Spleen (tissue), 11 donors: ENCODE results near the gene ZFP91. TPM values are rescaled to one million over a fixed set of nuclear protein-coding genes. Genes with fewer than 3 reads are reported as not detected.

ENCODE experiments used
- DNase-seq: peaks from one replicate; pipeline ENCODE4 v3.0.0-alpha.2; 2020
- H3K27ac ChIP-seq, 8 donors: fragments of 200-600 bp; sonication (generic) in 7 of 8; 1 replicate in 4 of 8; 2 replicates in 4 of 8; pipeline versions ENCODE4 v1.5.0 to v1.8.0; 2016 to 2021; ENCODE audit warnings: inconsistent platforms in 4 of 8, mild to moderate bottlenecking in 4 of 8, moderate library complexity in 1 of 8
- H3K27me3 ChIP-seq, 7 donors: fragments of 200-600 bp; sonication (generic) in 6 of 7; replicated peaks in 1 of 7; 1 replicate in 4 of 7; 2 replicates in 3 of 7; pipeline versions ENCODE4 v1.5.0 to v1.8.0; 2016 to 2021; ENCODE audit warnings: inconsistent platforms in 3 of 7, mild to moderate bottlenecking in 1 of 7
- H3K36me3 ChIP-seq, 6 donors: fragments of 200-600 bp; sonication (generic) in 5 of 6; 1 replicate in 4 of 6; 2 replicates in 2 of 6; pipeline versions ENCODE4 v1.5.0 to v1.8.0; 2016 to 2021; ENCODE audit warnings: inconsistent platforms in 2 of 6
- H3K4me1 ChIP-seq, 6 donors: fragments of 200-600 bp; sonication (generic) in 5 of 6; 1 replicate in 3 of 6; 2 replicates in 3 of 6; pipeline versions ENCODE4 v1.5.0 to v1.8.0; 2016 to 2021; ENCODE audit warnings: inconsistent platforms in 3 of 6
- H3K4me3 ChIP-seq, 8 donors: fragments of 200-600 bp; sonication (generic) in 7 of 8; 1 replicate in 4 of 8; 2 replicates in 4 of 8; pipeline versions ENCODE4 v1.5.0 to v1.8.0; 2016 to 2021; ENCODE audit warnings: inconsistent platforms in 4 of 8, mild to moderate bottlenecking in 4 of 8, moderate library complexity in 2 of 8
- H3K9me3 ChIP-seq, 8 donors: fragments of 200-600 bp; sonication (generic) in 7 of 8; 1 replicate in 4 of 8; 2 replicates in 4 of 8; pipeline versions ENCODE4 v1.5.0 to v1.8.0; 2016 to 2021; ENCODE audit warnings: inconsistent platforms in 4 of 8
- CTCF ChIP-seq, 11 experiments: fragments of 200-600 bp in 7 of 11; fragments of 450-650 bp in 4 of 11; sonication (generic) in 4 of 11; IDR thresholded peaks in 8 of 11; conservative IDR thresholded peaks in 3 of 11; 1 replicate in 7 of 11; 2 replicates in 4 of 11; pipeline versions ENCODE4 v1.4.0 to v1.8.0; 2016 to 2021; ENCODE audit warnings: antibody characterized with exemption in 11 of 11, inconsistent platforms in 4 of 11, mild to moderate bottlenecking in 1 of 11
- POLR2A ChIP-seq, 3 donors: fragments of 450-650 bp; IDR thresholded peaks; one replicate each; pipeline ENCODE4 v1.5.1; 2017; ENCODE audit warnings: antibody characterized with exemption in 3 of 3, mild to moderate bottlenecking in 1 of 3
- POLR2AphosphoS5 ChIP-seq, 3 donors: sonication (generic); formaldehyde crosslinking; IDR thresholded peaks; one replicate each; pipeline ENCODE4 v1.5.1; 2017; ENCODE audit warnings: antibody characterized with exemption in 3 of 3
- WGBS, 5 donors: extraction: QIAGEN DNeasy Blood & Tissue Kit in 3 of 5; methylation state at CpG; one replicate each; pipeline versions ENCODE4 v1.1.5 to v1.1.7; 2013 to 2018; 5-methylcytosine and 5-hydroxymethylcytosine counted together
- intact Hi-C: fragments of 100-400 bp; cut with DNase I; formaldehyde crosslinking; loops from one replicate; pipeline ENCODE4 v1.15.0; 2023; ENCODE audit warnings: low total_unique reads
- polyA plus RNA-seq, 3 donors: library from polyadenylated mRNA; stranded (reverse); fragments of 200-250 nt; gene quantifications; one replicate each; pipeline ENCODE4 v1.2.1, GENCODE V29; 2013
- total RNA-seq, 7 donors: library from RNA; depleted of rRNA in 3 of 7; stranded (reverse); fragments of >200 nt in 3 of 7; fragmentation: NEBNext Ultra II Directional in 4 of 7; extraction: Animal tissue kit (Norgen Biotek cat#: 25700) in 4 of 7; gene quantifications; one replicate each; pipeline versions ENCODE4 v1.1.0 to v1.2.1, GENCODE V29; 2016 to 2021
- donor health status: healthy with polysubstance abuse.
- donor health status: DM: no; HTN: no; CAD: no; lungs with moderate emphysema.
- donor health status: DM: no; HTN: no; CAD: no.
- donor health status: Bipolar disorder and iron deficiency.
- donor health status: healthy.
- donor health status: DM: no; HTN: no; CAD: no.
- donor health status: DM: yes; HTN: yes; CAD: no.

The ZFP91 gene
- total and polyA plus RNA-seq, 10 donors: 10.1 to 53.4 (median 45.5) TPM

- intact Hi-C loops: no loop called here
- 96 to 97% (median 96%) methylated on average over 7 of the region's 7 CpGs for WGBS, 5 donors
- no peaks in the 10 kb centered on the region for H3K4me1 ChIP-seq
- TF ChIP-seq POLR2A (IDR thresholded peaks at IDR 0.05): no peak
- H3K9me3 ChIP-seq: peaks cover 0 to 10% (median 0%) of the 10 kb centered on the region in 8 donors
- no peak overlapping the region for H3K27ac ChIP-seq
- peaks cover 4 to 100% (median 92%) of the 10 kb centered on the region in 6 donors for H3K36me3 ChIP-seq
- no peak for DNase-seq
- no peaks in the 10 kb centered on the region for H3K27me3 ChIP-seq
- no peak overlapping the region for H3K4me3 ChIP-seq
Observed at GRCh38 chr11:58549644-58550043, 29.2 kb upstream of the ZFP91 start.

- Histone ChIP-seq H3K27ac (no peak overlapping the region), H3K4me3 (no peak overlapping the region)
Observed at GRCh38 chr11:58560842-58561241, 18.0 kb upstream of the ZFP91 start.

GRCh38 chr11:58561394-58562098, 17.3 kb upstream of the ZFP91 start:
- no peaks in the 10 kb centered on the region for H3K27me3 ChIP-seq
- WGBS, 5 donors: 90 to 98% (median 93%) methylated on average over 2 of the region's 2 CpGs
- peak overlapping the region in 1 of 8 donors; percentile 59 for H3K27ac ChIP-seq
- TF ChIP-seq POLR2AphosphoS5 (IDR thresholded peaks at IDR 0.05) (no peak), CTCF (IDR thresholded peaks at IDR 0.05 in 8 of 11, conservative IDR thresholded peaks at IDR 0.05 in 3 of 11) (no peak)
- no peaks in the 10 kb centered on the region for H3K9me3 ChIP-seq
- H3K4me1 ChIP-seq: peaks cover 0 to 69% (median 23%) of the 10 kb centered on the region in 6 donors
- DNase-seq: no peak
- intact Hi-C loops: no loop called here
- H3K36me3 ChIP-seq: peaks cover 0 to 82% (median 16%) of the 10 kb centered on the region in 6 donors
- no peak overlapping the region for H3K4me3 ChIP-seq

More at GRCh38 chr11:58560842-58561241, 18.0 kb upstream of the ZFP91 start:
- Histone ChIP-seq H3K9me3 (no peaks in the 10 kb centered on the region), H3K27me3 (no peaks in the 10 kb centered on the region), H3K36me3 (peaks cover 0 to 77% (median 16%) of the 10 kb centered on the region in 6 donors), H3K4me1 (peaks cover 0 to 69% (median 23%) of the 10 kb centered on the region in 6 donors)
- intact Hi-C loops: no loop called here
- WGBS, 5 donors: 44 to 85% (median 75%) methylated on average over 2 of the region's 2 CpGs
- no peak for DNase-seq
- TF ChIP-seq CTCF (IDR thresholded peaks at IDR 0.05 in 8 of 11, conservative IDR thresholded peaks at IDR 0.05 in 3 of 11): no peak
- no peak for TF ChIP-seq POLR2A (IDR thresholded peaks at IDR 0.05)
- no peak for TF ChIP-seq POLR2AphosphoS5 (IDR thresholded peaks at IDR 0.05)

GRCh38 chr11:58562375-58562800, 16.5 kb upstream of the ZFP91 start:
- Histone ChIP-seq H3K27ac (peak overlapping the region in 3 of 8 donors; percentile 11 to 59 (median 48)), H3K4me3 (no peak overlapping the region), H3K27me3 (no peaks in the 10 kb centered on the region), H3K4me1 (peaks cover 0 to 71% (median 25%) of the 10 kb centered on the region in 6 donors), H3K9me3 (no peaks in the 10 kb centered on the region), H3K36me3 (peaks cover 0 to 85% (median 18%) of the 10 kb centered on the region in 6 donors)
- TF ChIP-seq CTCF (IDR thresholded peaks at IDR 0.05 in 8 of 11, conservative IDR thresholded peaks at IDR 0.05 in 3 of 11) (no peak), POLR2AphosphoS5 (IDR thresholded peaks at IDR 0.05) (no peak)
- intact Hi-C loops: no loop called here
- DNase-seq: no peak
